ENCODE measurements around the gene CENPF.

DNA sequence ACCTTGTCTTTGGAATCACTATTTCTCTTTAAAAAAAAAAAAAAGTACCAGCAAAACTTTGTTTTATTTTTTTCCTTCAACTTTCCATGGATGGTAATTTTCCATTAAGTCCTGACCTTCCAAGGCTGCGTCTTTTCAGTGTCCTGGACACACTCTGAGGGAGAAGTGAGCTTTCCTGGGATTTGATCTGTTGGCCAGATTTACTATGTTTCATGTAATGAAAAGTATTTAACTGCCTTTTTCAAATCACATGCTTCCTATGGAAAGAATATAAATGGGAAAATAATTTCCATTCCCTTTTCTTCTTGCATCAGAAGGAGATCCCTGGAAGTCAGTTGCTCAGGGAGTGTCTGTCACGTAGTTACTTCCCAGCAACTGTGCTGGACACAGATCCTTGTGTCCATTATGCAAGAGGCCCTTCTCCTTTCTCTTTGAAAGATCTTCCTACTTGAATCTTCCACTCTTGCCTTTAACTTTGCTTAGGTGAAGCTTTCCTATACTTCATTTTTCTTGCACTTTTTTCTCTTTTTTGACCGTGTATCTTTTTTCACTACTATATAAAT, 59.3 kb downstream of the CENPF start:
- TF ChIP-seq, protein P1, sequence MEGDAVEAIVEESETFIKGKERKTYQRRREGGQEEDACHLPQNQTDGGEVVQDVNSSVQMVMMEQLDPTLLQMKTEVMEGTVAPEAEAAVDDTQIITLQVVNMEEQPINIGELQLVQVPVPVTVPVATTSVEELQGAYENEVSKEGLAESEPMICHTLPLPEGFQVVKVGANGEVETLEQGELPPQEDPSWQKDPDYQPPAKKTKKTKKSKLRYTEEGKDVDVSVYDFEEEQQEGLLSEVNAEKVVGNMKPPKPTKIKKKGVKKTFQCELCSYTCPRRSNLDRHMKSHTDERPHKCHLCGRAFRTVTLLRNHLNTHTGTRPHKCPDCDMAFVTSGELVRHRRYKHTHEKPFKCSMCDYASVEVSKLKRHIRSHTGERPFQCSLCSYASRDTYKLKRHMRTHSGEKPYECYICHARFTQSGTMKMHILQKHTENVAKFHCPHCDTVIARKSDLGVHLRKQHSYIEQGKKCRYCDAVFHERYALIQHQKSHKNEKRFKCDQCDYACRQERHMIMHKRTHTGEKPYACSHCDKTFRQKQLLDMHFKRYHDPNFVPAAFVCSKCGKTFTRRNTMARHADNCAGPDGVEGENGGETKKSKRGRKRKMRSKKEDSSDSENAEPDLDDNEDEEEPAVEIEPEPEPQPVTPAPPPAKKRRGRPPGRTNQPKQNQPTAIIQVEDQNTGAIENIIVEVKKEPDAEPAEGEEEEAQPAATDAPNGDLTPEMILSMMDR (conservative IDR thresholded peaks at IDR 0.05), result no peak
- no peak for TF ChIP-seq ZFX (IDR thresholded peaks at IDR 0.05)

All from C4-2B (cell line).